Activated CD8-positive, alpha-beta memory T cell treated with anti-CD3 and anti-CD28 coated beads for 4 hours (primary cell): ENCODE results near the gene EPB41L4A.
"Not testable (repeated sequence)": the region's sequence is repeated elsewhere in the genome, so short reads cannot be mapped to it uniquely, and the experiment has no call there.

Experiments
- DNase-seq, 2 donors: peaks; one replicate each; pipeline ENCODE4 v3.0.0-alpha.2; 2020; ENCODE audit warnings: low read depth in 2 of 2

The EPB41L4A gene

DNA sequence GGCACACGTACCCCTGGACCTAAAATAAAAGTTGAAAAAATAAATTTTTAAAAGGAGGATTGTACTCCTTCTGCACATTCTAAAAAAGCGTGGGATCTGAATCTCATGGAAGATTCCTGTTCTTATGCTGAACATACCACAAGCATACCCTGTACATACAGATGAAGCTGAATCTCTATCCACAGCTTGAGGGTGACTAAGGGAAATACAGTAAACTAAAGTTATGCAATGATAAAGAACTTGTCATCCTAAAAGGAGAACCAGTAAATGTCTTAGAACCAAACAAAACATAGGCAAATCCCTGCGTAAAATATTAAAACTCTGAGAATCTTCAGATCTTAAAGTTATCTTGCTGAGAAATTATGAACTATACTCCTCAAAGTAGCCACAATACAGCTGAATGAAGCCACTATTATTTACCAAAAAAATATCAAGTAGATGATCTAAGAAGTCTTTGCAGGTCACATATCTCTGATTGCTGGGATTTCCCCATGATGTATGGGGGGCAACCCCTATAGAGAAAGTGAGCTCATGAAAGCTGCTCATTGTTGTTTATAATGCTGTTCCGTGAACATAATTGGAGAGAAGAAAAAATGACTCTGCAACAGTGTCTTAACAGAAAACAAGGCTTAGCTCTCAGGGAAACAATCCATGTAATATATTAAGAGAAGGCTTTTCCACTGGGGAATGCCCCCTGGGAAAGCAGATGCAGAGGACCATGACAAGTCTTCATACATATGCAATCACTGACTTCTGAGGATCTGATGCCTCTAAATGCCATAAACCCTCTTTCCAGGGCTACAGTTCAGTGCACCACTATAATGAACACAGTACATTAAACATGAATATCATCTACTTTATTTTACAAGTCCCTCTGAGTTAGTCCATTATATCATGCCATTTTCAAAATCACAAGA, 210.1 kb downstream of the EPB41L4A start:
- DNase-seq, result no peak

DNA sequence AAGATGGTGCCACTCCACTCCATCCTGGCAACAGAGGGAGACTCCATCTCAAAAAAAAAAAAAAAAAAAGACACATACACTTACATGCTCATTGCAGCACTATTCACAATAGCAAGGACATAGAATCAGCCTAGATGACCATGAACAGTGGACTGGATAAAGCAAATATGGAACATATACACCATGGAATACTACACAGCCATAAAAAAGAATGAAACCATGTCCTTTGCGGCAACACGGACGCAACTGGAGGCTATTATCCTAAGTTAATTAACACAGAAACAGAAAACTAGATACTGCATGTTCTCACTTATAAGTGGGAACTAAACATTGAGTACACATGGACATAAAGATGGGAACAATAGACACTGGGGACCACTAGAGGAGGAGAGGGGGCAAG, 210.9 kb downstream of the EPB41L4A start:
- not testable (repeated sequence) for DNase-seq

DNA sequence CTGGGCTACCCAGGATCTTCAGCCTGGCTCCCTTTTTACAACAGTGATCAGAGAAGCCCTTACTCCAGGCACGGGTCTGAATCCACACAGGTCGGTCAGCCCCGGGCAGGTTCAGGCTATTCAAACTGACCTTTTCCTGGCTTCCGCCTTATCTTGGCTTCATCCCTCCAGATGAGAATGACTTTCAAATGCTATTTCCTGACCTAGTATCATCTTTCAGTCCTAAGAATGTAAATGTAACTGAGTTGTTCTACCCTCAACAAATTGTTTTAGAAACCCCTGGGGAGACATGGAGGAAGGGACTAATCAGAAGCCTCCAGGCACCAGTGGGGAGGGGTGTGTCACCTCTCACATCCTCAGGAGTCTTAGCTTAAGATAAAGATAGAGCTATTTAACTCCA, 213.2 kb downstream of the EPB41L4A start:
- no peak for DNase-seq

DNA sequence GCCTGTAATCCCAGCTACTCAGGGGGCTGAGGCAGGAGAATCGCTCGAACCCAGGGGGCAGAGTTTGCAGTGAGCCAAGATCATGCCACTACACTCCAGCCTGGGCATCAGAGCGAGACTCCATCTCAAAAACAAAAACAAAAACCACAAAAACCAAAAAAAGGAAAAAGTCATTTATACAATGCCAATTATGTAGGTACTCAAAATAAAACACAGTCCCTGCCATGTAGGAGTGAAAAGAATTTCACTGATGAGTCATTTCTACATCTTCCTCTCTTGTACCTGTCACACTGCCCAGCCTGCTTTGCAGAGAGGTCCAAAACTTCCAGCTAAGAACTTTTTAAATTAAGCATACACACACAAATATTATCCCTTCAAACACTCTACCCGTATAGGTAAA, 215.8 kb downstream of the EPB41L4A start:
- DNase-seq, result no peak

DNA sequence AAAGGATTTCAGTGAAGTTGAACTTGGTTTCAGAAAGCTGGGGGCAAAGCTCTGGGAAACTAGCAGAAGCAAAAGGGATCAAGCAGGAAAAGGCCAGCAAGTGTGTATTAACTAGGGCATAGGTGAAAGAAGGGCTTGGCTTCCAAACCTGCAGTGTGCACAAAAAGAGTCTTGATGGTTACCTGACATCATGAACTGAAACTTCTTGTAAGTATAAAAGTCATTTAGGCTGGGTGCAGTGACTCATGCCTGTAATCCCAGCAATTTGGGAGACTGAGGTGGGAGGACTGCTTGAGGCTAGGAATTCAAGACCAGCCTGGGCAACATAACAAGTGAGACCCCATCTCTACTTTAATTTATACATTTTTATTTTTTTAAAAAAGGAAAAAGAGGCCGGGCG, 216.4 kb downstream of the EPB41L4A start:
- DNase-seq, result no peak

DNA sequence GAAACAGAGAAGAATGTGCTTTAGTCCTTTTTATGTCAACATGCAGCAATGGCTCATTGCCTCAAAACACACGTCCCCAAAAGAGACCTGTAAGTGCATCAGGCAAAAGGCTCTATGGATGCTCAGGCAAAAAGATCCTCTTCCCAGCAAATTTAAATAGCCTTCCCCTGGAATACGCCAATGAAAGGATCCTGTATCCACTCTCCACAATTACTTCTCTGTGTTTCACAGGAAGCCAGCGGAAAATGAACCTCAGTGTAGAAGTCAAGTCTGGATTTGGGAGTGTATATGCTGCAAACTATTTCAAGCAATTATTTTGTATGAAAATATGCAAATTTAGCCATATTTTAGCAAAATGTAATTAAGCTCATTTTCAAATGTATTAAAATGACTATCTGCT, 217.9 kb downstream of the EPB41L4A start:
- no peak for DNase-seq

DNA sequence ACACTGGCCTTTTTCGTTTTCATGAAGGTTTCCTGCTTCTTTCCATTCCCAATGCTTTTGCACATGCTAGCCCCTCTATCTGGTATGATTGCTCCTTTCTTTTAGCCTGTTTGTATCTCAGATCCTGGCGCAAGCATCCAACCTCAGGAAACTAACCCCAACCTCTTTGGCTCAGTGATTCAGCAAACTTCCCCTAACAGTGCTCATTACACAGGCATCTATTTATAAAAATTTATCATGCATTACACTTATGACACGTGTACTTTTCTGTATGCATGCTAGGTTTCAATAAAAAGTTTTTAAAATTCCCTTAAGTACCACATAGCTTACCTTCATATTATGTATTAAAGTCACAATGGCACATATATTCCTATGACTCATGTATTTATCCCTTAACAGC, 218.9 kb downstream of the EPB41L4A start:
- DNase-seq, result no peak

DNA sequence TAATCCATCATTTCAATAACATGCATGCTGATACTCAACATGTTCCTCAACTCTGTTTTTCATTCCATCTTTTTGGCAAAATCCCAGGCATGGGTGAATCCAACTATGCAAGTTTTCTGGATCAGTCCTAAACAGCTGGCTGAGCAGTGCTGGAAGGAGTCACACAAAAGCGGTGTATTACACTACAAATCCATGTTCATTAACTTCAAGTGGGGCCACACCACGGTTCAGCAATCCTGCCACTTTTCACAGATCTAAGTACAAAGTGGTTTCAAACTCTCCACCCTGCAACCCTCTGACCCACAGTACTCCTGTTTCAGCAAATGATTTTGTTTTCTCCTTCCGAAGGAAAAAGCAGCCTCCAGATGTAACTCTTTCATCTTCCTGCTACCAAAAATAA, 222.5 kb downstream of the EPB41L4A start:
- DNase-seq, result no peak

DNA sequence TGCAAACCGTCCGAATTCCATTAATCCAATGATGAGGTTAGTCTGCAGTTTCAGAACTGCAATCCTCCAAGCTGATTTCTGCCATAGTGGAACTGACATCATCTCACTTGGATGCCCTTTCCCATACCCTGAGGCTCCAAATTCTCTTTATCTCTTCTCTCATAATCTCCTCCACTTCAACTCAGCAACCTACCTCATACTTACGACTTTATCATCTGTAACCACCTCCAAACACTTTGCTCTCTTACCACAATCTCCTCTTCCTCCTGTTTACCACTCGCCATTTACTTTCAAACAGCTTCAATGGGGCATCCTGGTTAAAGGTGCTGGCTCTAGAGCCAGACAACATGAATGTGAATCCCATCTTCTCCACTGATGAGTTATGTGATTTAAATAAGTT, 223.2 kb downstream of the EPB41L4A start:
- no peak for DNase-seq

DNA sequence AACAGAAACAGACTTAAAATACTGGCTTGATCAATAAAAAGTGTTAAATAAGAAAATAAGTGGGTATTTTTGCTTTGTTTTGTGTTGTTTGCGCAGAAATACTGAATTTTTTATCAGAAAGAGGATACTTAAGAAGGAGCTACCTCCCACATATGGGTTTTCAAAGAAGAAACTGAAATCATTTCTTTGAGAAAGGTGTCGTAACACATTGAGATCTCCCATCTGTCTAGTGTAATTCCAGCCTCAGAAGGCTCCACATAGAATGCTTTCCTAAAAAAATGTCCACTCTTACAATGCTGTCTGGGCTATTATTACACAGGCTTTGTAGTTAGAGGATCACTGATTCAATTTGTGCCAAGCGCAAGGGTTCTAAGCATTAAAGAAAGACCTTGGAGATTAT, 226.2 kb downstream of the EPB41L4A start:
- no peak for DNase-seq

DNA sequence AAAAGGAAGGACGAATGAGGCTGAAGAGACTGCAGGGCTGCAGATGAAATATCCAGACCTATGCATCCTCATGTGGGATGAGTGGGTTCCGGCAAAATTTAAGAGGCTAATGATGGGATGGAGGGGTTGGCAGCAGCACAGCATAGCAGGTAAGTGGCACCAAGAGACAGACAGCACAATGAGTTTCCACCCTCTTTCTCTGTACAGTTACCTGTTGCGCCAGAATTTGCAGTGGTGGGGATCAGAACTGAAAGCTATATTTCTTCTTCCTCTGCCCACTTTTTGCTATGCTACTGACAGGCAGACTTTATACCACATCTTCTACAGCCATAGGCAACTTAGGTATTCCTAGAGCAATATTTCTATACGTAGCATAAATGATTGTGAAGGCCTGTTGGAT, 227.0 kb downstream of the EPB41L4A start:
- DNase-seq, result no peak

DNA sequence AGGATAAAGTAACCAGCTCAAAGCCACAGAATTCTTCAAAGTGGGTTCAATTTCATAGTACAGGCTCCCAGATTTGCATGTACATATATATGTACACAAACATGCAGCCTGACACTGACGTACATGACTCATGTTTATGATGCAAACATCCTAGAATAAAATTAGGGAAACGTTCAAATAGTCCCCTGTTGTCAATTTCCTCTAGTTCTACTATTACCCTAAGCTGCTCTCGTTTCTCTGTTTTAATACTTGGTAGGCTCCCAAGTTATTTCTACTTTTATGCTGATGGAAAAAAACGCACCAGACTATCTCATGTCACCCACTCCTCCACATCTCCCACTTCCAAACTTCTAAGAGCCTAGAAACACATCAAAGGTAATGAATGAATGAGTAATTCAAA, 229.7 kb downstream of the EPB41L4A start:
- no peak for DNase-seq

DNA sequence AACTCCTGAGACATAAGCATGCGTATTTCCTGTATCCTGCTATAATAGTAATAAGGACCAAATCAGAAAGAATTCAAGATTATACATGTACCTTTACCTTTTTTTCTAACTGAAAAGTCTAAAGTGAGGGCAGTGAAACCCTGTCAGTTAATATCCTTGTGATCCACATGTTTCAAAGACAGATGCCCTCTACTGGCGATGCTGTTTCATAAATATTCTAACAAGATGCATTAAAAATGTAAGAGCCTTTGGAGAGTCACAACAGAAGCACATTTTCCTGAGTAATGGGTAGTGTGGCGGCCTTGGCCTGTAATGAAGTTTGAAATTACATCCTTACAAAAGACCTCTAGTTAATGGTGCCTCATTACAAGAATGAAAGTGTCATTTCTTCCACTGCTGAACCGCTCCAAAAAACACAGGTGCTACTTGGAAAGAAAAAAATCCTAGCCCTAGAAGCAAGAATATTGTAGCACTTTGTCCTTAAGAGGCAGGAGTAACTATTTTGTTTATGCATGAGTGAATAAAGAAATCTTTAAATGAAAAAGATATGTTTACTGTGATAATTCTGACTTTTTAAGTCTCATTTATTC, 232.6 kb downstream of the EPB41L4A start:
- no peak for DNase-seq

DNA sequence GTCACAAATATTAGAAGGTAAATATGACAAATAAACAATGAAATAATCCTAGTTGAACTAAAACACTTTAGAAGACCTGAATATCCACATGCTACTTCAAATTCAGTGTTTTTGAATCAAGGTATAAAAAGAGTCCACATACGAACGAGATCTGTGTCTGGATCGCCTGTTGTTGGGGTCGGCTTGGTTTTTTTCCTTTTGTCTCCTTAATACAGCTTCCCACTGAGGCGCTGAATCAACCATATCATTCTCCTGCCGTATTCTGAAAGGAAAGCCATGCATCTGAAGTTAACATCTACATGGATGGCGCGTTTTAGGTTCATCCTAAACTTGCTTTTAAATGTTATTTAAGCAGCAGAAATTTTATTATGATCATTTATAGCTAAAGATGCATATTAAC, 235.2 kb downstream of the EPB41L4A start:
- DNase-seq, result no peak

DNA sequence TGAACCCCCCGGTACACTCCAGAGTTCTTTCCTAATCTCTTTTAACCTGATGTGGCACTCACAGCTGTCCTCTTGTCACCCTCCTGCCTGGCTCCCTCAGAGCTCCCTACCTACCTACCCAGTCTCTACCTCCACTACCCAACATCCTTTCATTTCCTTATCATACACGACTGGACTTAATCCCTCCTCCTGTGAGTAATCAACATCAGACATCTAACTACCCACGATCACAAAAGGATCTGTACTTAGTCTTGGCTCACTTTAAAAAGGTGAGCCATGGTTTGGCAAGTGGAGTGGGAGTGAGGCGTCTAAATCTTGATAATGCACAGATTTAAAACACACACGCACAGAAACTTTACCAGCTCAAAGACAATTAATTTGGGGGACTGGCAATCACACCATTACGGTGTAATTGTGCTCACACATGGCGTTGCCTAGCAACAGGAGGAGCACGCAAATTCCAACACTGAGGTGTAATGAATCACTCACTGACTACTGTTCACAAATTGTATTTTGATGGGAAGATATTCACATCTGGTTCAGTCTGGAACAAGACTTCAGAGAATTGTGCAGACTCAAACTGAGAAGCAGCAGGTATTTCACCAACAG, 235.9 kb downstream of the EPB41L4A start:
- no peak for DNase-seq

DNA sequence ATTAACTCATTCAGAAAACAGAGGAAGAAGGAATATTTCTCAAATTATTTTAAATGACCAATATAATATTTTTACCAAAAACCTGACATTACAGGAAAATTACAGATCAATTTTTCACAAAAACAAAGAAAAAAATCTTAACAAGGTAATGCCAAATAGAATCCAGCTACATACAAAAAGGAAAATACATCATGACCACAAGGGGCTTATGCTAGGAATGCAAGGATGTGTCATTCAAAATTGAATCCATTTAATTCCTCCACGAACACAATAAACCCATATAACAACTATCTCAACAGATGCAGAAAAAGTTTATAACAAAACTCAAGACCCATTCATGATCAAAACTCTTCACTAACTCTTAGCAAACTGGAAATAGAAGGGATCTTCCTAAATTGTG, 239.8 kb downstream of the EPB41L4A start:
- DNase-seq, result no peak

DNA sequence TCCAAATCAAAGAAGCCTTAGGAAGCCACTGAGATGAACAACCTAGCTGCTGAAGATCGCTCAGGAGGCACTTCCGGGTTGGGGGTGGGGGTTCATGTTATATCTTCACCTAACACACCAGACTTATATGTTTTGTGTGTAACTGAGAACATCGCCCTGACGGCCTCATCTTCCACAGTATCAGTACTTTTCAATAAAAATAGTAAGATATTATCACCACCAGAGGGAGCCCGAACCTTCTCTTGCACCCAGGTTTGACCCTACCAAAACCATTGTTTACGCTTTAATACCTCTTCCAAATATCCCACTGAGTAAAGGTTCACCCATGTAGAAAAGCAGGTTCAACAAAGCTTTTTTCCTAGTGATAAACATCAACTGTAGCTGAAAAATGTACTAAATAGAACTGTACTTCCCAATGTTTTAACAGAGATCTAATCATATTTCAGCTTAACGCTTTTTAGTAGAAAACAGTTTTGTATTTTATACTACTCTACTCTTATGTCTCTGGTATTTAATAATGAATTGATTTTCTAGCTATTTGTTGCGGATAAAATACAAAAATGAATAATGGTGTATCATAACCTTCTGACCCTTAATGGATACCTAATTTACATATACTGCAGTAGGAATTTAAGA, 244.0 kb downstream of the EPB41L4A start:
- no peak for DNase-seq

DNA sequence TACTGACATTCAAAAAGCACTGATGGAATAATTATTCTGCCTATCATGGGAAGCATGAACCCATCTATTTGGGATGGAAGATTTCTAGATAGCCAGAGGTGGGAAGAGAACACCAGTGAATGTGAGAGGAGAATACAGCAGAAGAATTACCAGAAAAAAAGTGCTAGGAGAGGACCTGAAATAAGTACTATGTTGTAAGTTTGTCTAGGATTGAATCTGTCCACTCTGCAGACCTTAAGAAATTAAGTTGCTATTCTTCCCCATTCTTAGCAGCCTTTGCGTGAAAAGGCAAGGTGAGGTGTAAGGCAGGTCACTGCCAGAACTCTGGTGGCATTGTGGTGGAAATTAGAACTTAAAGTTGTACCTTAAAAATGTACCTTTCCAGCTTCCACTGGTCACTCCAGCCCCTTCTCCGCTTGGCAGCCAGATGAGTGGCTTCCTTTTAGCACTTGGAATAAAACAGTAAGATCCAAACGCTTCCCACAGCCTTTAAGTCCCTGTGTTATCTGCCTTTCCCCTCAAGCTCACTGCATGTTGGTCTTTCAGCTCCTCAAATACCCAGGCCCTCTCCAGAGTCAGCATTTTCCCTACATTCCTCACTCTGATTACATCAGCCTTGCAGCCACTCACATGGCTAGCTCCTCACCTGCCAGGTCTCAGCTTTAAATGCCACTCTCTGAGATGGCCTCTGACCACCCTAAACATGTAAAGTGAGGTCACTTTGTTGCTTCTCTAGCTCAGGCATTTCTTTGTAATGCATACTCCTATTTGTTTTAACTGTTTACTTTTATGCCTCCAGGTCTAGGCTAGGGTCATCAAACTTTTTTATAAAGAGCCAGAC, 253.0 kb downstream of the EPB41L4A start:
- DNase-seq, result no peak

DNA sequence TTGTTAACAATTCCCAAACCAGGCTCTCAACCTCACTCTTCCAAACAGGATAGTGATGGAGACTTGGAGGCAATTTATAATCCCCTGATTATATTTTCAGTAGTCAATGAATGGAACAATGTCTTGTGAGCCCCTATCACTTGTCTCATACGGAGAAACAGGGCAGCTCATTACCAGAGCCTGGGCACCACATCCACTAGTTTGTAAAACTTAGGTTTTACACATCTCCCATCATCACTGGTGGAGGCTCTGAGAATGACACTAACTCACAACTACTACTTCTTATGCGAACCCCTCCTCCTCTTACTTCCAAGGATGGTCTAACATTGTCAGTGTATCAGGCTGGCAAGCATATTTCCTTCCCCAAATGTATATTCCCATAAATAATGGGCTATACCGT, 253.7 kb downstream of the EPB41L4A start:
- no peak for DNase-seq

DNA sequence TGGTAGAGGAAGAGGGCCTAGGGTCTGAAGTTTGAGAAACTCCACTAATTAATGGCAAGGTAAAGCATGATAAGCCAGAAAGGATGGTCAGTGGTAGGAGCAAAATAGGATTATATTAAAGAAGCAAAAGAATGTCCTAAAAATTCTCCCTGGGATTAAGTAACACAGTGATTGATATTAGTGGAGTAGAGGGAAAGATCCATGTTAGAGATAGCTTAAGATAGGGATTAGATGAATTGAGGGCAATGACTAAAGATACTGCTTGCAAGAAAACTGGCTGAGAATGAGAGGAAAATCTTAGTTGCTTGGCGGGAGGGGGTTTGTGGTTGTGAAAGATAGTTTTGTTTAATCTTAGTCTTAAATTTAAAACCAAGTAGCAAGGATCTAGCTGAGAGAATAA, 255.6 kb downstream of the EPB41L4A start:
- DNase-seq, result no peak

DNA sequence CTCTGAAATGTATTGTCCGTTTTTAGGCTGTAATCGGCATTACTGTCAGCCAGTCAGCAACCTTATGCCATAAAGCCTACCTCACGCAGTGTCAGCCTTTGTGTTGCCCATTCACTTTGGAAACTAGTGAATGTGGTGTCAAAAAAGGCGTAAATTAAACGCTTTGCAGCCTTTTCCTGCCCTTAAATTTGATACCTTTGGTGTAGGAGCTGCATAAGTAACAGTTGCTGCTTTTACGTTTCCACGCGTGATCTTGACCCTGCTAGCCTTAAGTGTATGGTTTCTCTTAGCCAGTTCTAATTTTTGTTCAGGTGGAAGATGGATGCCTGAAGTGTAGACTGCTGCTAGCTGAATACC, 257.7 kb downstream of the EPB41L4A start:
- DNase-seq, result no peak
